PFSK-1 (cell line): ENCODE results near the gene P2RX2.

Experiments
- FOXP2 ChIP-seq: optimal IDR thresholded peaks from 2 replicates; pipeline ENCODE3; 2011; ENCODE audit warnings: borderline replicate concordance, control low read depth, inconsistent platforms; ENCODE audit not compliant: insufficient read depth; ENCODE audit errors: extremely low read length, extremely low read depth
- POLR2AphosphoS5 ChIP-seq: IDR thresholded peaks from 2 replicates; pipeline ENCODE4 v1.6.1; 2012; ENCODE audit warnings: low read depth, mild to moderate bottlenecking, control low read depth, low read length, moderate library complexity
- REST ChIP-seq, 2 experiments: IDR thresholded peaks; 2 replicates each; pipeline versions ENCODE4 v1.6.1 to v1.8.0; 2011 to 2012; ENCODE audit warnings: low read depth in 2 of 2, low read length in 2 of 2, control low read depth in 1 of 2, inconsistent platforms in 1 of 2, mild to moderate bottlenecking in 1 of 2, moderate library complexity in 1 of 2; ENCODE audit not compliant: insufficient read depth in 1 of 2

DNA sequence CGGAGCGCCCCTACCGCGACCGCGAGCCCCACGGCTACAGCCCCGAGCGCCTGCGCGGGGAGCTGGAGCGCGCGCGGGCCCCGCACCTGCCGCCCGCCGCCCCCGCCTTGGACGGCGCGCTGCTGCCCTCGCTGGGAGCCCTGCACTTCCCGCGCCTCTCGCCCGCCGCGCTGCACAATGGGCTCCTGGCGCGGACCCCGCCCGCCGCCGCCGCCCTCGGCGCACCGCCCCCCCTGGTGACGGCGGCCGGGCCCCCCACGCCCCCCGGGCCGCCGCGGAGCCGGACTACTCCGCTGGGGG is 35.2 kb upstream of the P2RX2 start:
- TF ChIP-seq POLR2AphosphoS5 (no peak), REST (IDR thresholded peaks at IDR 0.05; ENCODE audit: insufficient read depth in 1 of 2, low read depth in 2 of 2, low read length in 2 of 2) (no peak), FOXP2 (no peak)
